SHP77 treated with DMSO at 0.1 percent for 48 hours (cell line): ENCODE measurements around the gene FUT7.
A peak's percentile ranks its signal among the peaks of the same experiment; 100 is the strongest.
"Not testable (repeated sequence)": the region's sequence is repeated elsewhere in the genome, so short reads cannot be mapped to it uniquely, and the experiment has no call there.

Source experiments
- DNase-seq: peaks from one replicate; lab custom pipeline; 2025; lab: John Stamatoyannopoulos, UW

FUT7 gene

DNA sequence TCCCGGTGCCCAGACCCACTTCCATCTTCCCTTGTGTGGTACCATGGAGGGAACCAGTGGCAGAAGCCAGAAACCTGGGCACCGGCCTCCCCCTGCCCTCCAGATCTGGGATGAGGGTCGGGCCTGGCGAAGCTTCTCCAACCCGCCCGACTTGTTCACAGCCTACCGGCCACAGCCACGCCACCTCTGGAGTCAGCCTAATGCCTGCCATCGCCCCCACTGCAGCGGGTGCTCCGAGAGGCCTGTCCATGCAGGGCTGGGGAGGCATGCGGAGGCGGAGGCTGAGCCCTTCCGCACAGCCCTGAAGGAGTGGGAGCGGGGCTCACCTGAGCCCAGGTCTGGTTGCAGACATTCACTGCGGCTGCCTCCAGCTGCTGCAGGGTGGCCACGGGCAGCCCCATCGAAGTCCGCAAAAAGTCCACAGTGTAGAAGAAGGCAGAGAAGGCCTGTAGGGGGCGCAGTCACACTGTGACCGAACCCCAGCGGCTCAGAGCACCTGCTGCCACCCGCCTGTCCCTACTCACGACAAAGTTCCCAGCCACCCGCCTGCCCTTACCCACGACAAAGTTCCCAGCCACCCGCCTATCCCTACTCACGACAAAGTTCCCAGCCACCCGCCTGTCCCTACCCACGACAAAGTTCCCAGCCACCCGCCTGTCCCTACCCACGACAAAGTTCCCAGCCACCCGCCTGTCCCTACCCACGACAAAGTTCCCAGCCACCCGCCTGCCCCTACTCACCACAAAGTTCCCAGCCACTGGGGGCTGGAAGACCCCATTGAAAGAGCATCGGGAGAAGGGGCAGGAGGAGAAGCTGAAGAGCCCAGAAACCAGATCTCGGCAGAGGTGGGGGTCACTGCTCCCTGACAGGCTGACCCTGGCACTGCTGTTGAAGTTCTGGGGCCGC lies 17.9 kb upstream of the FUT7 start:
- peak; percentile 37 for DNase-seq

DNA sequence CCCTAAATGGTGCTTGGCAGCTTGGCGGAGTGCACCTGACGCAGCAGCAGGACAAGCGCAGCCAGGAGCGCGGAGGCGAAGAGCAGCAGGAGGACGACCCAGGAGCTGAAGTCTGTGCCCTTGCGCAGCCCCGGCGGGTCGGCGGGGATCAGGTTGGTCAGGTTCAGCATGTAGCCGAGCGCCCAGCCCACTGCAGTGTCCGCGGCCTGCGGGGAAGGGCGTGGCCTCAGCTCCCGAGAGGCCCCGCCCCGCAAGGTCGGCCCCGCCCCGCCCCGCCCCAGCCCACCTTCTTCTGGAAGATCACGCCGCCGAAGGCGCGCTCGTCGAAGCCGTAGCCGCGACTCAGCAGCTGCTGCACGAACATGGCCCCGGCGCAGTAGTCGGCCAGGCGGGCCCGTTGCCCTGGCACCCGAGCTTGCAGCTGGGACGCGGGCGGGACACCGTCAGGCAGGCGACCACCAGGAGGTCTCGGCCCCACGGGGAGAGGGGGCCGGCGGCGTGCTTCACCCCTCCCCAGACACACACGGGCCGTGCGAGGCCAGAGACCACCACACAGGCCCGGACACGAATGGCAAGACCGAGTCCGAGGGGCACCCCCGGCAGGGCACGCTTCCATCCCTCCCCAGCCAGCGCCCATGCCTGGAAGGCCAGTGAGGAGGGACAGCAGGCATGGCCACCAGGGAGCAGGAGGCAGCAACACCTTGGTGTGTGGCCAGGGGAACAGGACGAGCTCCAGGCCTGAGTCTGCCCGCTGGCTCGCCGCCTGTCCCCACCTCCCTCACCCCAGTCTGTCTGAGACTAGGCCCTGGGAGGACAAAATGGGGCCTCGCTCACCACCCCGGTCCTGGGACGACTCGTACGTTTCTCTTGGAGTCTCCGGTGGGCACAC lies 17.0 kb upstream of the FUT7 start:
- no peak for DNase-seq

DNA sequence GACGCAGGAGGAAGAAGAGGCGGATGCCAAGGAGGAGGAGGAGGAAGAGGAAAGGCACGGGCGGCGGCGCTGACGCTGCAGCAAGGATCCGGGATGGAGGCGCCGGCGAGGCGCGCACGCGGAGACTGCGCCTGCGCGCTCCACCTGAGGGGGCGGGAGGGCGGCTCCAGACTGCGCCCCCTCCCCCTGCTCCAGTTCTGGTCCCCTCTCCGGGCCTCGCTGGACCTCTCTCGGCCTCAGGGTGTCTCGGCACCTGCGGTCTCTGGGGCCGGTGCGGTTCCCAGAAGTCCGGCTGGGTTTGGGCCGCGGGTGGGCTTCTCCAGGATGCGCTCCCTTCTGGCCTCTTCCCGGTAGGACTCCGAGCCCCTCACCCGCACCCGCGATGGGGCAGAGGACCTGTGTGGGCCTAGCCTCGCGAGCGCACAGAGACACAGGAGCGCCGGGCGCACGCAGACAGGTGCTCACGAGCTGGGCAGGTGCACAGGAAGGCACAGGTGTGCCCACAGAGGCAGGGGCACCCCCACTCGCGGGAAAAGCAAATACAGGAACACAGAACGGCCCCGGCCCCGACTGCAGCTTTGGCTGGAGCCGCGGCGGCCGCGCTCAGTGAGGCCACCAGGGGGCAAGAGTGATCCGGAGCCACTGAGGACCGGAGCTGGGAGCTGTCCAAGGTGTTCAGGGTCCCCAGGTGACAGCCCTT lies 14.3 kb upstream of the FUT7 start, which contains the start of gene NPDC1:
TSS of gene NPDC1 (minus strand) at position 90 of the 700 bp plus-strand sequence. CDS start 188 bp downstream, outside the sequence.
- peak; percentile 53 for DNase-seq

DNA sequence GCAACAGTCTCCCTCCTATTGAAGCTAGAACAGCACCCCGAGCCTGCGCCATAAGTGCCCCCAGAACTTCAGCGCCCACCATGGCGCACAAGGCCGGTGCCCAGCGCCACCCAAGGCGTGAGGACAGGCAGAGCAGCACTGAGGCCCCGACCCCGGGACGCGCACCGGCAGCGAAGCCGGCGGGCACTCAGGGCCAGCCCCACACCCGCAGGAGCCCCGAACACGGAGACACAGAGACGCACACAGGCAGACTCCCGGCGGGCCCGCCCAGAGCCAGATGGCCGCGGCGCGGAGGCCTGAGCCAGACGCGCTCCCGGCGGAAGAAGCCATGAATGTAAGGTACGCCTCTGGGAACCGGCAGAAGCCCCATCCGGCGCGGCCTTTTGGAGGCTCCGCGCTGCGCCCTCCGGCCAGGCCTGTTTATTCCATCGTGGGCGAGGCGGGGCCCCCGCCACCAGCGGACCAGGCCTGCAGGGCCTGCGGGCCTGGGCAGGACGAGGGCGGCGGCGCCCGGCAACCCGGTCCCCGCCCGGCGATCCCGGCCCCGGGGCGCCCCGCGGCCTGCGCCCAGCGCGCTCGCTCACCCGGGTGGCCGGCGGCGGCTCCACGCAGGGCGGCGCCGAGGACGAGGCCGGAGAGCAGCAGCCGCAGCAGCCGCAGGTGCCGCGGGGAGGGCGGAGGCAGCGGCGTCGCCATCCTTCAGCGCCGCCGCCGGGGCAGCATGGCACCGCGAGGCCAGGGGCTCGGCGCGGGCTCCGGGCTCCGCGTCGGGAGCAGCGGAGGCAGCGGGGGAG lies 13.6 kb upstream of the FUT7 start:
- DNase-seq = no peak

DNA sequence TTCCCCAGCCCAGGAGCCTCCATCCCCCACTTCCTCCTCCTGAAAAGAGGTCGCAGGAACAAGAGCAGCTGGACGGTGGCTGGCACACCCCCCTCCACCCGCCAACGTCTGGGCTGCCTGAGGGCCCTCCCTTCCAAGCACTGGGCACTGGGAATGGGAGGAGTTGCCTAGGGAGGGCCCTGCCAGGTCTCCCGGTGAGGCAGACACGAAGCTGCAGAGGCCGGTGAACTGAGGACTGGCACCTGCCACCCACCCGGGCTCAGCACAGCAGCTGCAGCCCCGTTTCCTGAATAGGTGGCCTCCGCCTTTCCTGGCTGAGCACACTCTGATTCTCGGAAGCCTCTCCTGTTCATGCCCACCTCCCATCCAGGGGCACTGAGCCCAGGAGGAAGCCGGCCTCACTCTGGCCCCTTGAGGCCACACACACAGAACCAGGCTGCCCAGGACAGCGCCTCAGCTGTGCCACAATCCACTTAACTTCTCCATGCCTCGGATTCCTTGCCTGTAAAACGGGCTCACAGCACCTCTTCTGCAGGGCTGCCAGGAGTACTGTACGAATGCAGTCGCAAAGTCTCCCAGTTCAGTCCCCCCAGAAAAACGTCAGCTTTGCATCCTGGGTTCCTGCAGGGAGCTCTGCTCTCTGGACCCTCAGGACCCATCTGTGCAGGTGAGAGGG lies 12.8 kb upstream of the FUT7 start:
- DNase-seq = no peak

DNA sequence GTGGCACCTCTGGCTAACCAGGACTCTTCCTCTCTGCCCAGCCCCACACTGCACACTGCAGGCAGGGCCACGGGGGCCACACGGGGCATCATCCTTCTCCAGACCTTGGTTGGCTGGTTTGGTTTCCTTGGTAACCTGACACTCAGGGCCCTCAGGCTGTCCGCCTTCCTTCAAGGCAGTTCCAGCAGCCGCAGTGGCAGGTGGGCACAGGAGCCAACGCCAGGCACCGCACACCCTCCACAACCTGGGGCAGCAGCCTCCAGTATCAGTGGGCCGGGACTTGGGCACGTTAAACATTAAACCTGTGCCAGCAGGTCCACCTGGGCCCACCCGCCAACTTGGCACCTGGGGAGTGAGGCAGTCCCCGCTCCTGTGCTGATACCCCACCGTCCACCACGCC lies 12.1 kb upstream of the FUT7 start:
- no peak for DNase-seq

DNA sequence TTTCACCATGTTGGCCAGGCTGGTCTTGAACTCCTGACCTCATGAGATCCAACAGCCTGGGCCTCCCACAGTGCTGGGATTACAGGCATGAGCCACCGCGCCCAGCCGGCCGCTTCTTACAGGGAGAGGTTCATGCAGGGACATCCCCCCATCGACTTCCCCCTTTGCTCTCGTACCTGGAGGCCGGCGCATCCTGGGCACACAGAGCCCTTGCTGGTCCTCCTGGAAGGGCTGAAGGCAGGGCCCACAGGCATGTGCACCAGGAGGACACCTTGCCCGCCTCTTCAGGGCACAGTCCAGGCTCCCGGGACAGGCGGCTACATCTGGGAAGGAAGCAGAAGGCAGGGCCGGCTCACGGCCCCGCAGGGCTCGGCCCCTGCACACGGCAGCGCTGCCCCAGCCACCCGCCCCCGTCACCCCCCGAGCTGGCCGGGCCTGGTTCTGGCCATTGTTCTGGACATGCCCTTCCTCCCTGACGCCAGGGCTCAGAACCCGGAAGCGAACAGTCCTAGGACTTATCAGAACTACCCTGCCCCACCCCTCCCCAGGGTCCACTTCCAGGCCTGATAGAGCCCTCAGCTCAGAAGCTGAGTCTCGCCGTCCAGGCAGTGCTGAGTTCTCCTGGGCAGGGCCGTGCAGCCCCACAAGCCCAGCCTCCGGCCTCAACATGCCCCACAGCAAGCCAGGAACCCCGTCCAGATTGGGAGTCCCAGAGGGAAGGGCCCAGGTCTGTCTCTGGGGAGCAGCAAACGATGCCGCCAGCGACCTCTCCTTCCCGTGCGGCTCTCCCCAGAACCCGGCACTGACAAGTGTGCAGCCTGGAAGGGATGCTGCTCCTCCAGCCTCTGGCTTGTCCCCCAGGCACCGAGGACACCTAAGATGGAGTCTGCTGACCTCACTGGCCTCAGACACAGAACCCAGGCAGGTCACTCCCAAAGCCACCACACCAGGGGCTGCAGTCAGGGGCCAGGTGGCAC lies 11.2 kb upstream of the FUT7 start:
- no peak for DNase-seq

DNA sequence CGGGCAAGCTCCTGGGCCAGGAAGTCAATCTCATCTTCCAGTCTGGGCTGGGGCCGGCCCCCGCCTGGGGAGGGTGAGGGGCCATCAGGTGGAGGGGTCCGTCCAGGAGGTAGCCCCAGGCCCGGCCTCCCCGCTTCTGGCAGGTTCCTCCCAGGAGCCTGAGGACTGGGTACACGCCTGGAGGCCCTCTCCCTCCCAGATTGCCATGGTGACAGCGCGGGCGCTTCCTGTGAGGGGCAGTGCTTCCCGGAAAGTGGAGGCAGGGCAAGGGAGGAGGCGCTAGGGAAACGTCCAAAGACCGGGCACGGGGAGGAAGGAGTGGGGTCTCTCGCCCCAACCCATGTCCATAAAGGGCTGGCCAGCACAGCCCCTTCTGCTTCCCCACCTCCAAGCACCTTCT lies 9.2 kb upstream of the FUT7 start:
- DNase-seq = no peak

DNA sequence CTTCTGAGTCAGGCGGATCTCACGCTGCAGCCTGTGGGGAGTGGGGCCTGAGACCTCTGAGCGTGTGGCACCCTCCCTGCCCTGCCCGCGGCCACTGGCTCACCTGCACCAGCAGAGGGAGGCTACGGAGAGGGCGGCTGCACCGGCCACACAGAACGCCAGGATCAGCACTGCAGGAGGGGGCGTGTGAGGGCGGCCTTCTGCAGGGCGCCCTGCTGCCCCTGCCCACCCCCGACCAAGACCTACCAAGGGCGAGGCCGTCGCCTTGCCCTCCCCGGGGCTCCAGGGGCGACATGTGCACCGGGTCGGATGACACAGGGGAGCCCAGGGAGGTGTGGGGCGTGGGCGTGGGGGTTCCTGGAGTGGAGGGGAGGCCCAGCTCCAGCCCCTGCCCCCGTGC lies 8.7 kb upstream of the FUT7 start:
- DNase-seq = no peak

DNA sequence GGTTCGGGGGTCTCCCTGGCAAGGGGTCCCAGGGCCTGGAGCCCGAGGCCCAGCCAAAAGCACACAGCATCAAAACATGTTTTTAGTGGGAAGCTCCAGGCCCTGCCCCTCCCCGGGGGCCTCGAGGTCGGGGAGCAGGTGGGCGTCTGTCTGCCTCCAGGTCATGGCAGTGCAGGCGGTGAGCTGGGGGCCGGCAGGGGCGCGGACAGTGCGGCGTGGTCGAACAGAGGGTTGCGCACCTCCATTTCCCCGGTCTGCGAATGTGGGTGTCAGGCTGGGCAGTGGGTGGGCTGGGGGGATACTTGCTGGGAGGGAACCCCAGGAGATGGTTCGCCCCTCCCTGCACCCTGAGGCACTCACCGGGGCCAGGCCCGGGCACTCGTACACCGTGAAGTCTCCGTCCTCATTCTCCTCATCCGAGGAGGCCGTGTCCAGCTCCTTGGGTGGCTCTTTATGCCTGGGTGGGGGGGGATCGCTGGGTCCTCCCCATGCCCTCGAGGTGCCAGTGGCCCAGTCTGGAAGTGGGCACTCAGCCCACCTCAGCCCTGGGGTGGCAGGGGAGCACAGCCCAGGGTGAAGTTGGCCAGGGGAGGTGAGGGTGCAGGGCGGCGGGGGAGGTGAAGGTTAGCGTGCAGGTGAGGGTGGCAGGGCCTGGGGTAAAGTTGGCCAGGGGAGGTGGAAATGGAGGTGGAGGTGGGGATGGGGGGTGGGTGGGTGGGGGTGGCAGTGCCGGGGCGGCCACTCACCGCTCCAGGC lies 7.9 kb upstream of the FUT7 start:
- no peak for DNase-seq

DNA sequence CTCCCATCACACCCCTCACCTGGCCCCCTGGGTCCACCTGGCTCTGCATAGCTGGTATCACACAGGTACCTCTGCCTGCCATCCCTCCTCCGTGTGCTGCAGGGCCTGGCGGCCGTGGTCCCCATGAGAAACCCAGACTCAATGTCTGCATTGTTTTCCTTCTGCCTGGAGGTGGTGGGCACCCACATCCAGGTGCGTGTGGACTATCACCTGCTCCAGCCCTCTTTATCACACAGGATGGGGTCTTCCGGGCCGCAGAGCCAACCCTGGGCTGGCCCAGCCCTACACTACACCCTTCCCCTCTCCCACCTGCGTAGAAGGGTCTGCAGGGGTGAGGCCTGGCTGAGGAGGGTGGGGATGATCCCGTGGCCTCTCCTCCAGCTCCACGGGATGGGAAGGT lies 7.0 kb upstream of the FUT7 start:
- no peak for DNase-seq

DNA sequence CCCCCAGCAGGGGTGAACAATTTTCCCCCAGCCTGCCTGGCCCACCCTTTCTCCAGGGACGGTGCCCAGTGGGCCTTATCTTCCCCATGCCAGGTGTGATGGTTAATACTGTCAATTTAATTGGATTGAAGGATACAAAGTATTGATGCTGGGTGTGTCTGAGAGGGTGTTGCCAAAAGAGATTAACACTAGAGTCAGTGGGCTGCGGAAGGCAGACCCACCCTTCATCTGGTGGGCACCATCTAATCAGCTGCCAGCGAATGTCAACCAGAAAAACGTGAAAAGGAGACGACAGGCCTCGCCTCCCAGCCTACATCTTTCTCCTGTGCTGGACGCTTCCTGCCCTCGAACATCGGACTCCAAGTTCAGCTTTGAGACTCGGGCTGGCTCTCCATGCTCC lies 5.6 kb upstream of the FUT7 start:
- no peak for DNase-seq

DNA sequence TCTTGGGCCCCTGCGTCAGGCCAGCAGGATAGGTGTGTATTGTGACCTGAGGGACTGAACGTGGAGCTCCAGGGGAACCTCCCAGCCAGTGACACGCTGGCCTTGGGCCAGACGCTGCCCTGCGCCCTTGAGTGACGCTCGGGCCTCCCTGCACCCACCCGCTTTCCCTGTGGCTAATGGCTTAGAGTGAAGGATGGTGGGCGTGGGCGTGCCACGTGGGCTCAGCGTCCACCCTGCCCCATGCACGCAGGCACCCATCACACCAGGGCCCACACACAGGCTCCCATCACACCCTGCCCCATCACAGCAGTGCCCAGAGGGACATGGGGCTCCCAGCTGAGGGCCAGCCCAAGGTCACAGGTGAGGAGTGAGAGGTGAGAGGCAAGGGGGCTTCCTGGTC lies 5.1 kb upstream of the FUT7 start:
- no peak for DNase-seq

DNA sequence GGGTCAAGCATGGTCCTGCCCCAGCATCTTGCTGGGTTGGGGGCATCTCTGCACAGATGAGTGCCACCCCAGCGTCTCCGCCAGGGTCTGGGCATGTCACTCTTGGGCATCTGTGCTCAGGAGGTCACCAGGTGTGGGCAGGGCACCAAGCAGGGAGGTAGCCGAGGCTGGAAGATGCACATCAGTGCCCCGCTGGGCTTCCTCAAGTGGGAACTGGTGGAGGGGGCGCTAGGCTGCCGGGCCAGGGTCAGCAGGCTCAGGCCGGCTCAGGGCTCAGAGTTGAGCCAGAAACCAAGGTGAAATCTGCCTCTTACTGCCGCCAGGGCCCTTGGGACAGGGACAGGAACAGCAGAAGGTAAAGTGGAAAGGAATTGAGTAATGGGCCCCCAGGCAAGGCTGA lies 4.0 kb upstream of the FUT7 start:
- no peak for DNase-seq

DNA sequence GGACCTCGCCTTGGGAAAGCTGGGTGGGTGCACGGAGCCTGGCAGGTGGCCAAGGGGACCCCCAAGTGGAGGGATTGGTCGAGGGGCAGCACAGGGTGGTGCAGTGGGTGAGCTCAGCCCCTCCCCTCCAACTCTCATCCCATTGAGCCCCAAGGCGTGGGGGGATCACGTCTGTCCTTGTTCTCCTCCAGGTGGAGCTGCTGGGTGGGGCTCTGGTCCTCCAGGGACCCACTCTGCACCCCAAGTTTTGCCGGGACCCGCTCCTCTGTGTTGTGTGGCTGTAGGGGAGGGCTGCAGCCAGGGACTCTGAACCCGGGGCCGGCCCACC lies 3.6 kb upstream of the FUT7 start:
- no peak for DNase-seq

DNA sequence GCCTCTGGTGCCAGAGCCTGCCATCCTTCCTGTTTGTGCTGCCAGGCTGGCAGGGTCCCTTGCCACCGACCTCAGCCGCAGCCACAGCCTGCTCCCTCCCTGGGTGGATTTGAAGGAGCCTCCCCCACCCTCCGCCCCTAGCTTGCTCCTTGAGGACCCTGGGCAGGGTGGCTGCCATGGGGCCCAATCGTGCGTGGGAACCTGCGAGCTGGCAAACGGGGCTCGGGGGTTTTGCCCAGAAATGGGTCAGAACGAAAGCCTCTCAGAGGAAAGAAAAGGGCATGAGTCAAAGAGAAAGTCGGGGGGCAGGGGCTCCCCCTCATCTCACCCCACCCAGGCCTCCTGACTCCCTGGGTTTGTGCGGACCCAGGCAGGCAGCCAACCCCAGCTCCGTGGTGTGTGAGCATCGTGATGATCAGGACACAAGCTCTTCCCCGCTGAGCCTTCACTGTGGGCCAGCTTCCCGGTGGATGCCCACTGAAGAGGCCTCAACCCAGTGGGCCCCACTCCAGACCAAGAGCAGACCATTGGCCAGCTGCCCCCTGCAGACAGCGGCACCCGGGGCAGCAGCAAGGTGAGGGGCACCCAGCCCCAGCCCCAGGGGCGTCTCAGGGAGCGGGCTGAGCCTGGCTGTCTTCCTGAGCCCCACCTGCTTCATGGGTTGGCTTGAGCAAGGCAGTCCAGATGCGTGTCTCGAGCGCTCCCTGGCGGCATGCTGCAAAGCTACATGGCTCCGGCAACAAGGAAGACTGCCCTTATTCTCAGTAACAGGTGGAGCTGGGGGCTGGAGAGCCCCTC lies 3.0 kb upstream of the FUT7 start:
- DNase-seq = peak; percentile 65

DNA sequence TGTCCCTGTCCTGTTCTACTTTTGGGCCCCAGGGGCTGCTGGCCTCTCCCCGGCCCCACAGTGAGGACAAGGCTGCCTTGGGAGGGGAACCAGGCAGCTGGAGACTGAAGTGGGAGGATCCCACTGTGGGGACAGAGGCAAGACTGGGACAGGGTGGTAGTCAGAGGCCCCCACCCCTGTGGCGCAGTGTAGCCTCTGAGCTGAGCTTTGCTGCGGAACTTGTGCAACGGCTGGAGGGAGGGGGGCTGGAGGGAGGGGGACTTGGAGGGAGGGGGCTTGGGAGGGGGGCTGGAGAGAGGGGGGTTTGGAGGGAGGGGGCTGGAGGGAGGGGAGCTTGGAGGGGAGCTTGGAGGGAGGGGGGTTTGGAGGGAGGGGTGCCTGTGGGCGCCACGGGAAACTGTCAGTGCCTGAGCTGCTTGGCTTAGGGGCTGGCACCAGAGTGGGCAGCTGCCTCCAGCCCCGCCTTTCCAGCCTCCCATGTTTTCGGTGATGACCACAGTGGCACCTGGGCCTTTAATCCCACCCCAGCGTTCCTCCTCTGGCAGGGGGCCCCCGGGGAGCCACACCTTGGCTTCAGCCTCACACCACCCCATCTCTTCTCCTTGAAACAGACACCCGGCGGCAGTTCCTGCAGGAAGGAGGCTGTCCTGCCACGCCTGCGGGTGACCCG lies 2.3 kb upstream of the FUT7 start:
- no peak for DNase-seq

DNA sequence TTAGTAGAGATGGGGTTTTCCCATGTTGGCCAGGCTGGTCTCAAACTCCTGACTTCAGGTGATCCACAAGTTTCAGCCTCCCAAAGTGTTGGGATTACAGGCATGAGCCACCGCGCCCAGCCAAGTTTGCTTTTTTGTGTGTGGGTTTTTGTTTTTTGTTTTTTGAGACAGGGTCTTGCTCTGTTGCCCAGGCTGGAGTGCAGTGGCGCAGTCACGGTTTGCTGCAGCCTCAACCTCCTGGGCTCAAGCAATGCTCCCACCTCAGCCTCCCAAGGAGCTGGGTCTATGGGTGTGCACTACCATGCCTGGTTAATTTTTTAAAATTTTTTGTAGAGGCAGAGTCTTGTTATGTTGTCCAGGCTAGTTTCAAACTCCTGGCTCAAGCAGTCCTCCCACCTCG lies 1.6 kb upstream of the FUT7 start:
- DNase-seq = not testable (repeated sequence)
